ENCODE measurements around the gene DIS3L2.

The DIS3L2 gene

DNA sequence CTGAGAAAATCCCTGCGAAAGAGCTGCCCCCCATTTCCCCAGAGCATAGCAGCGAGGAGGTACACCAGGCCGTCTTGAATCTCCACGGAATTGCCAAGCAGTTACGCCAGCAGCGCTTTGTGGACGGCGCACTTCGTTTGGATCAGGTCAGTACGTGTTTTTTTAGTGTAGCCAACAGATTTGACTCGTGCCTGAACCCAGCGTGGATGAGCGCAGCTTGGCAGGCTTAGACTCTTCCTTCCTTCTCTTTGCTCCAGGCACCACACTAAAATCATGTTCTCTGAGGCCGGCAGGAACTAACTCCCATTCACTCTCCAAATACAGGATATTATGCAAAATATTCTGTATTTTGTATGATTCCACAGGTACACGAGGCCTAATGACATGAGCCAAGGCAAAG lies 301.8 kb downstream of the DIS3L2 start:
- TF ChIP-seq, protein P1, sequence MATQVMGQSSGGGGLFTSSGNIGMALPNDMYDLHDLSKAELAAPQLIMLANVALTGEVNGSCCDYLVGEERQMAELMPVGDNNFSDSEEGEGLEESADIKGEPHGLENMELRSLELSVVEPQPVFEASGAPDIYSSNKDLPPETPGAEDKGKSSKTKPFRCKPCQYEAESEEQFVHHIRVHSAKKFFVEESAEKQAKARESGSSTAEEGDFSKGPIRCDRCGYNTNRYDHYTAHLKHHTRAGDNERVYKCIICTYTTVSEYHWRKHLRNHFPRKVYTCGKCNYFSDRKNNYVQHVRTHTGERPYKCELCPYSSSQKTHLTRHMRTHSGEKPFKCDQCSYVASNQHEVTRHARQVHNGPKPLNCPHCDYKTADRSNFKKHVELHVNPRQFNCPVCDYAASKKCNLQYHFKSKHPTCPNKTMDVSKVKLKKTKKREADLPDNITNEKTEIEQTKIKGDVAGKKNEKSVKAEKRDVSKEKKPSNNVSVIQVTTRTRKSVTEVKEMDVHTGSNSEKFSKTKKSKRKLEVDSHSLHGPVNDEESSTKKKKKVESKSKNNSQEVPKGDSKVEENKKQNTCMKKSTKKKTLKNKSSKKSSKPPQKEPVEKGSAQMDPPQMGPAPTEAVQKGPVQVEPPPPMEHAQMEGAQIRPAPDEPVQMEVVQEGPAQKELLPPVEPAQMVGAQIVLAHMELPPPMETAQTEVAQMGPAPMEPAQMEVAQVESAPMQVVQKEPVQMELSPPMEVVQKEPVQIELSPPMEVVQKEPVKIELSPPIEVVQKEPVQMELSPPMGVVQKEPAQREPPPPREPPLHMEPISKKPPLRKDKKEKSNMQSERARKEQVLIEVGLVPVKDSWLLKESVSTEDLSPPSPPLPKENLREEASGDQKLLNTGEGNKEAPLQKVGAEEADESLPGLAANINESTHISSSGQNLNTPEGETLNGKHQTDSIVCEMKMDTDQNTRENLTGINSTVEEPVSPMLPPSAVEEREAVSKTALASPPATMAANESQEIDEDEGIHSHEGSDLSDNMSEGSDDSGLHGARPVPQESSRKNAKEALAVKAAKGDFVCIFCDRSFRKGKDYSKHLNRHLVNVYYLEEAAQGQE (IDR thresholded peaks at IDR 0.05; ENCODE audit: insufficient read depth in 1 of 2, low read depth in 2 of 2, low read length in 2 of 2) = no peak
- TF ChIP-seq TAF1 (IDR thresholded peaks at IDR 0.05; ENCODE audit: borderline replicate concordance, insufficient read depth, low read length) = no peak
- no peak for TF ChIP-seq SIN3A (IDR thresholded peaks at IDR 0.05; ENCODE audit: borderline replicate concordance, insufficient read depth, low read length)
- TF ChIP-seq FOXP2 (optimal IDR thresholded peaks at IDR 0.05; ENCODE audit: borderline replicate concordance, extremely low read depth, extremely low read length, insufficient read depth) = no peak

DNA sequence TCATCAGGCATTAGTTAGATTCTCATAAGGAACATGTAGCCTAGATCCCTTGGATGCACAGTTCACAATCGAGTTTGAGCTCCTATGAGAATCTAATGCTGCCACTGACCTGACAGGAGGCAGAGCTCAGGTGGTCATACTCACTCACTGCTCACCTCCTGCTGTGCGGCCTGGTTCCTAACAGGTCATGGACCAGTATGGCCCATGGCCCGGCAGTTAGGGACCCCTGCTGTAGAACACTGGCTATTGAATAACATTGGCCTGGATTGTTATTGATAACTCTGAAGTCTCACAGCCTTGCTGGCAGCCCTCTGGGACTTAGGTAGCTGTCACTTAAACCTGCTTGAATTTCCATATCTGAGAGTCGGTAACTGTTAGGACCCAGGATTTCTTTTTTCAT lies 302.6 kb downstream of the DIS3L2 start:
- TF ChIP-seq, protein P1 (IDR thresholded peaks at IDR 0.05; ENCODE audit: insufficient read depth in 1 of 2, low read depth in 2 of 2, low read length in 2 of 2) = no peak
- TF ChIP-seq TAF1 (IDR thresholded peaks at IDR 0.05; ENCODE audit: borderline replicate concordance, insufficient read depth, low read length) = no peak
- TF ChIP-seq SIN3A (IDR thresholded peaks at IDR 0.05; ENCODE audit: borderline replicate concordance, insufficient read depth, low read length) = no peak

DNA sequence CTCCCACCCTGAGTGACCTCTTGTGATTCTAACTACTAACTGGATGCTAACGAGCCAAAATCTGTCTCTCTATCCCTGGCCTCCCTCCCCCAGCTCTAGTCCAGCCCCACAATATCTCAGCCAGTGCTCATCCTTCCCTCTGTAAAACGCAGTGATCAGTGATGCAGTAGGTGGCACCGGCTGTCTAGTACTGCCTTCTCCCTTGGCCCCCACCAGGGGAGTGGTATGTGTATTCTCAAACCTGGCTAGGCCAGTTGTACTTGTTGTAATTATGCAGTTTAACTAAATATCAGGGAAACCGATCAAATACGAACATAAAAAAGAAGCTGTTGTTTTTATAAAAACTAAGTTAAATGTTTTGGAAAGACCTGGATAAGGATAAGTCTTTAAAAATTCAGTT lies 303.8 kb downstream of the DIS3L2 start:
- TF ChIP-seq POLR2AphosphoS5 (IDR thresholded peaks at IDR 0.05; ENCODE audit: low read depth, low read length) (no peak), SIN3A (IDR thresholded peaks at IDR 0.05; ENCODE audit: borderline replicate concordance, insufficient read depth, low read length) (no peak), FOXP2 (optimal IDR thresholded peaks at IDR 0.05; ENCODE audit: borderline replicate concordance, extremely low read depth, extremely low read length, insufficient read depth) (no peak)

DNA sequence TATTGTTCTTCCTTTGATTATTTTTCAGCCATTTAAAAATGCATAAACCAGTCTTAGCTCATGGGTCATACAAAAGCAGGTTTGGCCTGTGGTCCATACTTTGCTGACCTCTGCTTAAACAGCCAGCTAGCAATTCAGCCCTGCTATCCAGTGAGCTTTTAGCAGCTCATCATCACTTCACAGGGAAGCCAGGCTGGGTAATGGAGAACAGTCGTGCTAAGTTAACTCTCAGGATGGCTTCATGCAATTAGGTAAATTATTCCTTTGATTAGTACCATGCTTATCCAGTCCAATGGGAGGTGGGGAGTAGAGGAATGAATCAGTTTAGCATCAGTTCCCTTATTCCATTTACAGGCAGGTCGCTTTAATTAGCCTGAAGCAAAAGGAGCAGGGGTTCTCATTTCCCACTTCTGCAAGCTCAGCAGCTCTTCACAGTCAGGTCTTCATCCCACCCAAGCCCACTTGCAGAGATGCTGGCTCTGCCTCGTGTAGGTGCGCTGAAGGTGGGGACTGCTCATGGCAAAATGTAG lies 307.2 kb downstream of the DIS3L2 start:
- TF ChIP-seq, protein P1 (IDR thresholded peaks at IDR 0.05; ENCODE audit: insufficient read depth in 1 of 2, low read depth in 2 of 2, low read length in 2 of 2) = no peak
- TF ChIP-seq POLR2AphosphoS5 (IDR thresholded peaks at IDR 0.05; ENCODE audit: low read depth, low read length) (no peak), SIN3A (IDR thresholded peaks at IDR 0.05; ENCODE audit: borderline replicate concordance, insufficient read depth, low read length) (no peak), FOXP2 (optimal IDR thresholded peaks at IDR 0.05; ENCODE audit: borderline replicate concordance, extremely low read depth, extremely low read length, insufficient read depth) (no peak)

DNA sequence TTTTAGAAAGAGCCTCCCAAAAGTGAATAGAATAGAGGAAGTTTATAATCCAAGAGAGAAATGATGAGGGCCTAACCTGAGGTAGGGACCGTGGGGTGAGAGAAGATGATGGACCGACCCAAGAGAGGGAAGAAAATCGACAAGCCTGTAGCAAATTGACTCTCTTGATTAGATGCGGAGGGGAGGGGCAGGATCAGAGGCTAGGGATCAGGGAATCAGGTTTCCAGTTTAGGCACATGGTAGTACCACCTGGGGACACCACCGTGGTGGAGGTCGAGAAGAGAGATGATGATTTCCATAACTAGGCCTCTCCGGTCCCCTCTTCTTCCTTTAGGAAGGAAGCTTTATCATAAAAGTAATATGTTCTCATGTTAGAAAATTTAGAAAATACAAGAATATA lies 308.4 kb downstream of the DIS3L2 start:
- TF ChIP-seq, protein P1 (IDR thresholded peaks at IDR 0.05; ENCODE audit: insufficient read depth in 1 of 2, low read depth in 2 of 2, low read length in 2 of 2) = no peak
- TF ChIP-seq FOXP2 (optimal IDR thresholded peaks at IDR 0.05; ENCODE audit: borderline replicate concordance, extremely low read depth, extremely low read length, insufficient read depth) = no peak
- no peak for TF ChIP-seq TAF1 (IDR thresholded peaks at IDR 0.05; ENCODE audit: borderline replicate concordance, insufficient read depth, low read length)
- TF ChIP-seq SIN3A (IDR thresholded peaks at IDR 0.05; ENCODE audit: borderline replicate concordance, insufficient read depth, low read length) = no peak
- no peak for TF ChIP-seq POLR2AphosphoS5 (IDR thresholded peaks at IDR 0.05; ENCODE audit: low read depth, low read length)

Data from PFSK-1 (cell line).